PFSK-1 (cell line): Measurements from ENCODE around the gene DIPK1A.

Experiments used
- POLR2AphosphoS5 ChIP-seq: IDR thresholded peaks from 2 replicates; pipeline ENCODE4 v1.6.1; 2012; ENCODE audit warnings: low read depth, mild to moderate bottlenecking, control low read depth, low read length, moderate library complexity
- TF ChIP-seq, protein P1 (sequence below), 2 experiments: IDR thresholded peaks; 2 replicates each; pipeline versions ENCODE4 v1.6.1 to v1.8.0; 2011 to 2012; ENCODE audit warnings: low read depth in 2 of 2, low read length in 2 of 2, control low read depth in 1 of 2, inconsistent platforms in 1 of 2, mild to moderate bottlenecking in 1 of 2, moderate library complexity in 1 of 2; ENCODE audit not compliant: insufficient read depth in 1 of 2

GRCh38 chr1:92887465-92887864, 73.8 kb downstream of the DIPK1A start:
- TF ChIP-seq, protein P1, sequence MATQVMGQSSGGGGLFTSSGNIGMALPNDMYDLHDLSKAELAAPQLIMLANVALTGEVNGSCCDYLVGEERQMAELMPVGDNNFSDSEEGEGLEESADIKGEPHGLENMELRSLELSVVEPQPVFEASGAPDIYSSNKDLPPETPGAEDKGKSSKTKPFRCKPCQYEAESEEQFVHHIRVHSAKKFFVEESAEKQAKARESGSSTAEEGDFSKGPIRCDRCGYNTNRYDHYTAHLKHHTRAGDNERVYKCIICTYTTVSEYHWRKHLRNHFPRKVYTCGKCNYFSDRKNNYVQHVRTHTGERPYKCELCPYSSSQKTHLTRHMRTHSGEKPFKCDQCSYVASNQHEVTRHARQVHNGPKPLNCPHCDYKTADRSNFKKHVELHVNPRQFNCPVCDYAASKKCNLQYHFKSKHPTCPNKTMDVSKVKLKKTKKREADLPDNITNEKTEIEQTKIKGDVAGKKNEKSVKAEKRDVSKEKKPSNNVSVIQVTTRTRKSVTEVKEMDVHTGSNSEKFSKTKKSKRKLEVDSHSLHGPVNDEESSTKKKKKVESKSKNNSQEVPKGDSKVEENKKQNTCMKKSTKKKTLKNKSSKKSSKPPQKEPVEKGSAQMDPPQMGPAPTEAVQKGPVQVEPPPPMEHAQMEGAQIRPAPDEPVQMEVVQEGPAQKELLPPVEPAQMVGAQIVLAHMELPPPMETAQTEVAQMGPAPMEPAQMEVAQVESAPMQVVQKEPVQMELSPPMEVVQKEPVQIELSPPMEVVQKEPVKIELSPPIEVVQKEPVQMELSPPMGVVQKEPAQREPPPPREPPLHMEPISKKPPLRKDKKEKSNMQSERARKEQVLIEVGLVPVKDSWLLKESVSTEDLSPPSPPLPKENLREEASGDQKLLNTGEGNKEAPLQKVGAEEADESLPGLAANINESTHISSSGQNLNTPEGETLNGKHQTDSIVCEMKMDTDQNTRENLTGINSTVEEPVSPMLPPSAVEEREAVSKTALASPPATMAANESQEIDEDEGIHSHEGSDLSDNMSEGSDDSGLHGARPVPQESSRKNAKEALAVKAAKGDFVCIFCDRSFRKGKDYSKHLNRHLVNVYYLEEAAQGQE (IDR thresholded peaks at IDR 0.05; ENCODE audit: insufficient read depth in 1 of 2, low read depth in 2 of 2, low read length in 2 of 2) = no peak
- no peak for TF ChIP-seq POLR2AphosphoS5
